ENCODE measurements around the gene FBXL20.
"Not testable (repeated sequence)": the region's sequence is repeated elsewhere in the genome, so short reads cannot be mapped to it uniquely, and the experiment has no call there.

FBXL20 gene

GRCh38 chr17:39270923-39271322, 130.5 kb downstream of the FBXL20 start:
- no peak for DNase-seq (ENCODE audit: low spot score)
- TF ChIP-seq, protein P1, sequence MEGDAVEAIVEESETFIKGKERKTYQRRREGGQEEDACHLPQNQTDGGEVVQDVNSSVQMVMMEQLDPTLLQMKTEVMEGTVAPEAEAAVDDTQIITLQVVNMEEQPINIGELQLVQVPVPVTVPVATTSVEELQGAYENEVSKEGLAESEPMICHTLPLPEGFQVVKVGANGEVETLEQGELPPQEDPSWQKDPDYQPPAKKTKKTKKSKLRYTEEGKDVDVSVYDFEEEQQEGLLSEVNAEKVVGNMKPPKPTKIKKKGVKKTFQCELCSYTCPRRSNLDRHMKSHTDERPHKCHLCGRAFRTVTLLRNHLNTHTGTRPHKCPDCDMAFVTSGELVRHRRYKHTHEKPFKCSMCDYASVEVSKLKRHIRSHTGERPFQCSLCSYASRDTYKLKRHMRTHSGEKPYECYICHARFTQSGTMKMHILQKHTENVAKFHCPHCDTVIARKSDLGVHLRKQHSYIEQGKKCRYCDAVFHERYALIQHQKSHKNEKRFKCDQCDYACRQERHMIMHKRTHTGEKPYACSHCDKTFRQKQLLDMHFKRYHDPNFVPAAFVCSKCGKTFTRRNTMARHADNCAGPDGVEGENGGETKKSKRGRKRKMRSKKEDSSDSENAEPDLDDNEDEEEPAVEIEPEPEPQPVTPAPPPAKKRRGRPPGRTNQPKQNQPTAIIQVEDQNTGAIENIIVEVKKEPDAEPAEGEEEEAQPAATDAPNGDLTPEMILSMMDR (IDR thresholded peaks at IDR 0.05; ENCODE audit: extremely low read depth, missing control alignments) = no peak

DNA sequence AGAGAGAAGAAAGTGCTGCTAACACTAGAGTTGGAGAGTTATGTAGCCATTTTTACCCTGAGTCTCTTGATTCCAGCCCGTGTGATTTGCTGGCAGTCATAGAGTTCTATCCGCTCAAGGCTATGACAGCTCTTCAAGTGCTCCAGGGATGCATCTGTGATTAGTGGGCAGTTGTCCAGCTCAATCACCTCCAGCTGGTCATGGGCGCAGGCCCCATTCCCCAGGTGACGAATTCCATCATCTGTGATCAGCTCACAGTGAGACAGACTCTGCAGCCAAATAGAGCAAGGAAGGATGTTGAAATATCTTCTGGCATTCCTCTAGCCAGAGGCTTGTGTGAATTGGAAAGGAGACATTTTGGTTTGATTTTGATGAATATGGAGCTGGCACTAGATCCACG, 137.3 kb downstream of the FBXL20 start:
- TF ChIP-seq, protein P1 (IDR thresholded peaks at IDR 0.05; ENCODE audit: extremely low read depth, missing control alignments) = no peak
- no peak for DNase-seq (ENCODE audit: low spot score)

DNA sequence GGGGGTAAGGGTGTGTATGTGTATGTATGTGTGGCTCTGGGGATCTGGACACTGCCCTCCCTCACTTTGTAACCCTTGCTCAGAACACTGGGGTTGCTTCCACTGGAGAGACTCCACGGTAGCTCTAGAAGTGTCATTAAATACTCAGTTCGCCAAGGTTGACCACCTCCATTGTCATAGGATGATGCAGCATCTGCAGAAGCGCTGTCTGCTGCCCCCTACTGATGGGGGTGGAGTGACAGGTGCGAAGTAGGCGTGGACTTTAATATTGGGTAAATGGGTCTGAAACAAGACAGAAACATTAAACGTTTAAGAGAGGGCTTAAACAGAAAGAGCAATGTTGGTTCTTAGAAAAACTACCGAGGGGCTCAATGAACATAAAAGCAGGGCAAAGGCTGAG, 140.1 kb downstream of the FBXL20 start:
- no peak for DNase-seq (ENCODE audit: low spot score)

GRCh38 chr17:39252788-39253460, 148.5 kb downstream of the FBXL20 start:
- no peak for DNase-seq (ENCODE audit: low spot score)
- TF ChIP-seq, protein P1 (IDR thresholded peaks at IDR 0.05; ENCODE audit: extremely low read depth, missing control alignments) = no peak

More for the DNA sequence above, 140.1 kb downstream of the FBXL20 start:
- TF ChIP-seq, protein P1 (IDR thresholded peaks at IDR 0.05; ENCODE audit: extremely low read depth, missing control alignments) = no peak

DNA sequence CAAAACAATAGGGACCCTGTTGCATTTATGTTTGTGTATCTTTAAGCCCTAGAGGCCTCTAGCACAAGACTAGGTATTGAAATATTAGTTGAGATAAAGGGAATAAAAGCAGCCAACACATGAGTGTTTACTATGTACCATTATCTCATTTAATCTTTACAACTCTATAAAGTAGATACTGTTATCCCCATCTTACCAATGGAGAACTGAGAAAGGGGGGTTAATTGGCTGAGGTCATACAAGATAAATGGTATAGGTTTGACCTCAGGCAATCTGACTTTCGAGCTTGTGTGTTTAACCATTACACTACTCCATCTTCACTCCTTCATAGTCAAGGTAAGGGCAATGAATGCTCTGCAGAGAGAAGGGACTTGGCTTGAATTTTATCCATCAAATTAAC, 149.4 kb downstream of the FBXL20 start:
- DNase-seq (ENCODE audit: low spot score) = no peak
- TF ChIP-seq, protein P1 (IDR thresholded peaks at IDR 0.05; ENCODE audit: extremely low read depth, missing control alignments) = no peak

- not testable (repeated sequence) for DNase-seq (ENCODE audit: low spot score)
These were observed 151.3 kb downstream of the FBXL20 start for GRCh38 chr17:39250076-39250475.

DNA sequence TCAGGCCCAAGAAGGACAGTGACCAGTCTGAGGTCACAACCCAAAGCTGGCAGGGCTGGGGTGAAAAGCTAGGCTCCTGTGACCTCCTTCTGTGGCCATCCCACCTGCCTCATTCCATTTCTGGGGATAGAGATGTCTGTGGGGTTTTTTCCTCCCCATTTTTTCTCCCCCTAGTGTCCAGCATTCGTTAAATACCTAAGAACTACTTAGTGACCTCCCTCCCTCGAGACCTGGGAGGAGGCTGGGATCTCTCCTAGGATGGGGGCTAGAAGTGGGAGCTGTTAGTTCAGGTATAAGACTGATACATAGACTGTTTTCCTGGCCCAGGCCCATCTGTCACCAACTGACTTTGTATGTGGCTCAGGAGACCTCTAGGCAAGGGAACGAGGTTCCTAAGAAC, 155.2 kb downstream of the FBXL20 start:
- no peak for DNase-seq (ENCODE audit: low spot score)
- TF ChIP-seq, protein P1 (IDR thresholded peaks at IDR 0.05; ENCODE audit: extremely low read depth, missing control alignments) = no peak

Data from GM20000 (cell line).